ENCODE measurements around the gene TMC8. TPM values are rescaled to one million over a fixed set of nuclear protein-coding genes. Genes with fewer than 3 reads are reported as not detected.

Gene TMC8
- total RNA-seq, 1 experiment from 2014 or later, result 0.17 TPM

GRCh38 chr17:78120971-78121800 is 9.4 kb upstream of the TMC8 start:
- in situ Hi-C loops (cut with HindIII; ENCODE audit: low pct_unique_long_range_greater_than_20kb, low sequenced_read_pairs), result no loop called here
- no peak for DNase-seq (ENCODE audit: low read depth)

DNA sequence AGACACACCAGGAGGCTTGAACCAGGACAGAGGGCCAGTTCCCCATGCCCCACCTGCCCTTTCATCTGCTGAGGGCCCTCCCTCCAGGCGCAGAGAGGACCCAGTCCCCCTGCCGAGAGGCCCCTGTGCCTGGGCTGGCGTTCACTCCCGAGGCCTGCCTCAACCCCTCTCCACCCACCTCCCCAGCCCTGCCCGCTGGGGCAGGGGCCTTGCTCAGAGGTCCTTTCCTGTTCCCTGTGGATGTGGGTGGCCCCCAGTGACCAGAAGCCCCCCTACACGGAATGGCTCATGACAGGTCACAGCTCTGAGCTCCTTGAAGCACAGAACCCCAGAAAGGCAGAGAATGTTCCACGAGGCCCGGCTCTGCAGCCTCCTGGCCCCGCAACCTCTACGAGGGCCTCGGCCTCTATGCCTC is 8.8 kb upstream of the TMC8 start:
- DNase-seq (ENCODE audit: low read depth), result no peak
- in situ Hi-C loops (cut with HindIII; ENCODE audit: low pct_unique_long_range_greater_than_20kb, low sequenced_read_pairs), result no loop called here

- in situ Hi-C loops (cut with HindIII; ENCODE audit: low pct_unique_long_range_greater_than_20kb, low sequenced_read_pairs), result no loop called here
- DNase-seq (ENCODE audit: low read depth), result no peak
Observed at GRCh38 chr17:78122216-78122930, 8.2 kb upstream of the TMC8 start.

- no peak for DNase-seq (ENCODE audit: low read depth)
Observed at GRCh38 chr17:78122931-78123249, 7.7 kb upstream of the TMC8 start.

DNA sequence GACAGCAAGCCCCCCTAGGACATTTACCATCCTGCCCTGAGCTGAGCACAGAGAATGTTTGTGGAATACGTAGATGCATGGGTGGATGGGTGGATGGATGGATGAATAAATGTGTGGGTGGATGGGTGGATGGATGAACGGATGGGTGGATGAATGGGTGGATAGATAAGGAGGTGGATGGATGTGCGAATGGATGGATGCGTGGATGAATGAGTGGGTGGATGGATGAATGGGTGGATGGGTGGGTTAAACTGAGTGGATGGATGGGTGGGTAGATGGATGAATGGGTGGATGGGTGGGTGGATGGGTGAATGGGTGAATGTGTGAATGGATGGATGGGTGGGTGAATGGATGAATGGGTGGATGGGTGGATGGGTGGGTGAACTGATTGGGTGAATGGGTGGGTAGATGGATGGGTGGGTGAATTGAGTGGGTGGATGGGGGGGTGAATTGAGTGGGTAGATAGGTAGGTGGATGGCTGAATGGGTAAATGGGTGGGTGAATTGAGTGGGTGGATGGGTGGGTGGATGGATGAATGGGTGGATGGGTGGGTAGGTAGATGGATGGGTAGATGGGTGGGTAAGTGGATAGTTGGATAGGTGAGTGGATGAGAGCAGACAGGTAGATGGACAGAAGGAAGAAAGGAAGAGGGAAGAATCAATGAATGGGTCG is 7.2 kb upstream of the TMC8 start:
- in situ Hi-C loops (cut with HindIII; ENCODE audit: low pct_unique_long_range_greater_than_20kb, low sequenced_read_pairs), result no loop called here
- DNase-seq (ENCODE audit: low read depth), result no peak

More at GRCh38 chr17:78122931-78123249, 7.7 kb upstream of the TMC8 start:
- in situ Hi-C loops (cut with HindIII; ENCODE audit: low pct_unique_long_range_greater_than_20kb, low sequenced_read_pairs), result no loop called here

DNA sequence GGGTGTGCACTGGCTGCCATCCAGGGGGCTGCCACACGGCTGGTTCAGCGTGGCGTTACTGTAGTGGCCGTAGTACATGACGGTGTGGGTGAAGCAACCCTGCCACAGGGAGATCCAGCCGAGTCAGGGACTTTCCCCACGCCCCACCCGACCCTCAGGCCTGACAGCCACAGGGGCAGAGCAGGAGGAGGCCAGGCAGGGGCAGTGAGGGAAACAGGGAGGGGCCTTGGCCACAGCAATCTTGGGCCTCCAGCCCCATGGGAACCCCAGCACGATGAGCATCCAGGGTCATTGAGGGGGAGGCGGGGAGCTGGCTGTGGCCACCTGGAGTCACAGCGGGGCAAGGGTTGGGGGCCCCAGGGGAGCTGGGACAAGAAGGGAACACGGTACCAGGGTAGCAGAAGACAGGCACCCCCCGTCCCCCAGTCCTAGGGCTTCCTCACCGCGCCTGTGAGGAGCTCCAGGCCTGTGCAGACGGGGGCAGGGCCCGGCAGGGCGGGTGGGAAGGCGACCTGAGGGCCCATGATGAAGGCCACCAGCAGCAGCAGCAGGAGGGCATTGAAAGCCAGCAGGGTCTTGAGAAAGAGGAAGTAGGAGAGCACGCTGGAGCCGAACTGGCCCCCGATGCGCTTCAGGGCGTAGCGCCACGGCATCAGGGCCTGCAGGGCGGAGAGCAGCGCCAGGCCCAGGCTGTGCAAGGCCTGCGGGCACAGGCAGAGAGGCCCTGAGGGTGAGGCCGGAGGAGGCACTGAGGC is 6.3 kb upstream of the TMC8 start:
- in situ Hi-C loops (cut with HindIII; ENCODE audit: low pct_unique_long_range_greater_than_20kb, low sequenced_read_pairs), result no loop called here
- no peak for DNase-seq (ENCODE audit: low read depth)

GRCh38 chr17:78124836-78125137 is 5.8 kb upstream of the TMC8 start:
- in situ Hi-C loops (cut with HindIII; ENCODE audit: low pct_unique_long_range_greater_than_20kb, low sequenced_read_pairs), result no loop called here
- DNase-seq (ENCODE audit: low read depth), result no peak

GRCh38 chr17:78125138-78125913 is 5.2 kb upstream of the TMC8 start:
- in situ Hi-C loops (cut with HindIII; ENCODE audit: low pct_unique_long_range_greater_than_20kb, low sequenced_read_pairs), result no loop called here
- DNase-seq (ENCODE audit: low read depth), result no peak

DNA sequence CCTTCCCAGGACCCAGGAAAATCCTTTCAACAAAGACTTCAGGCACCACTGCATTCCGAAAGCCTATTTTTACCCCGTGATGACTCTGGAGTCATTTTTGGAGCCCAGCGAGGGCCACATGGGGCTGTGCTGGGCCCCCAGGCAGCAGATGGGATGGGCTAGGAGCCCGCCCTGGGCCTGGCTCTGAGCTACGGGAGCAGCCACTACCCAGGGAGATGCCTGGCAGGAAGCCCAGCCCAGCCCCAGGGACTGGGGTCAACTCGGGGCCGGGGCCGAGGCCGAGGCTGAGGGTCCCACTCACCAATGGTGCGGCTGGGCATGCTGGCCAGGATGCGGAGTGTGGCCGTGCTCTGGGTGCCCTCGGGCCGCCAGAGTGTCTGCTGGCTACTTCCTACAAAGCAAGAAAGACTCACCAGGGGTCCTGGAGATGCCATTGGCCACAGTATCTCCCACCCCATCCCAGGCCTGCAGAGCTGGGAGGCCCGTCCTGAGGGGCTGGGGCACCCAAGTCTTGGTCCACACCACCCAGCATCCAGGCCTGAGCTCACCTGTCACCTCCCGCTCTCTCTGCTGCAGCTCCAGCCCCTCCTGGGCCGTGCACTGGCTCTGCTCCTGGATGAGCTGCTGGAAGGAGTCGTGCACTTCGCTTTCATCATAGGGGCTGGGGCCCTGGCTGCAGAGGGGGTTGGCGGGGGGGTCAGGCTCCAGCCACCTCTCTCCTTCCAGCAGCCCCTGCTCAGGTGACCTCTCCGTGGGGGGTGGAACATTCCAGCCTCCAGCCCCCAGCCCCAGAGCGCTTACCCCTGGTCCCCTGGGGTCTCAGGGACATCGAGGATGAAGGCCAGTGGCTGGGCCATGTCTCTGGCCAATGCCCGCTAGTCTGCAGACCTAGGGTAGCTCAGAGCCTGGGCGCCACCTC is 4.3 kb upstream of the TMC8 start:
- in situ Hi-C loops (cut with HindIII; ENCODE audit: low pct_unique_long_range_greater_than_20kb, low sequenced_read_pairs), result no loop called here
- DNase-seq (ENCODE audit: low read depth), result no peak

- in situ Hi-C loops (cut with HindIII; ENCODE audit: low pct_unique_long_range_greater_than_20kb, low sequenced_read_pairs), result no loop called here
- no peak for DNase-seq (ENCODE audit: low read depth)
Observed at GRCh38 chr17:78126895-78127238, 3.7 kb upstream of the TMC8 start.

- DNase-seq (ENCODE audit: low read depth), result no peak
- in situ Hi-C loops (cut with HindIII; ENCODE audit: low pct_unique_long_range_greater_than_20kb, low sequenced_read_pairs), result no loop called here
Observed at GRCh38 chr17:78127239-78127887, 3.2 kb upstream of the TMC8 start.

GRCh38 chr17:78127888-78128550 is 2.6 kb upstream of the TMC8 start:
- DNase-seq (ENCODE audit: low read depth), result no peak
- in situ Hi-C loops (cut with HindIII; ENCODE audit: low pct_unique_long_range_greater_than_20kb, low sequenced_read_pairs), result no loop called here

DNA sequence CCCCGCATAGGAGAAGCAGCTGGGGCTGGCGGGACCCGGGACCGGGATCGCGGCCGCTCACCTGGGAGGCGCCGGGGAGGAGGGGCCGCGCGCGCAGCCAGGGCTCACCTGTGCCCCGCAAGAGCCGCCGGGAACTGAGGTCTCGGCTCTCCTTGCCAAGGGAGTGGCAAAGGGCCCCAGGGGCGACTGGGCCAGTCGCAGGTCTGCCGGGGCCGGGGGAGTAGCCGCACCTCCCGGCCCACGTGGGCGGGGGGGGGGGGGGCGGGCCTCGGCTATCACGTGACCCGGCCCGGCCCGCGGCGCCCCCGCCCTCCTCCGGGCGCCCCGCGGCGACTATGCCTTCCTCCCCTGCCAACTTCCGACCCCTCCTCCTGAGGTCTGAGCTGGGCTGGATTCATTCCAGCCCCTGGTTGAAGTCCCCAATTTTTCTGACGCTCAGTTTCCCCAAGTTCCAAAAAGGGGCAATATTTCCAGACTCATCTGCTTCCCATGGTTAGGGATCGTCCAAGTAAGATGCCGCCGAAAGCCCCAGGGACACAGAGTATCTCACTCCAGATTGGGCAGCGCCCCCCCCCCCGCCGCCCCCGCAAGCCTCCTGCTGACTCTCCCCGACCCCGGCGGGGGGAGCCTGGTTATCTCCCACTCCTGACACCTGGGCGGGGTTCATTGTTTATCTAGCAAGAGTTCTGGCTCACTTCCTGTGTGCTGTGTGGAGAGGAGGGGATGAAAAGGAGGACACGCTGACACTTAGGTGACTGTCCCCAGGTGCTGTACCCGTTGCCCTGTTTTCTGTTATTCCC is 1.8 kb upstream of the TMC8 start, which contains the start of gene TMC6:
TSS of gene TMC6 (minus strand) at position 205 of the 800 bp plus-strand sequence. CDS start 1,923 bp downstream, outside the sequence.
- in situ Hi-C loops (cut with HindIII; ENCODE audit: low pct_unique_long_range_greater_than_20kb, low sequenced_read_pairs), result no loop called here
- DNase-seq (ENCODE audit: low read depth), result peak; percentile 58

GRCh38 chr17:78129351-78130089 is 1.1 kb upstream of the TMC8 start:
- in situ Hi-C loops (cut with HindIII; ENCODE audit: low pct_unique_long_range_greater_than_20kb, low sequenced_read_pairs), result no loop called here
- DNase-seq (ENCODE audit: low read depth), result no peak

DNA sequence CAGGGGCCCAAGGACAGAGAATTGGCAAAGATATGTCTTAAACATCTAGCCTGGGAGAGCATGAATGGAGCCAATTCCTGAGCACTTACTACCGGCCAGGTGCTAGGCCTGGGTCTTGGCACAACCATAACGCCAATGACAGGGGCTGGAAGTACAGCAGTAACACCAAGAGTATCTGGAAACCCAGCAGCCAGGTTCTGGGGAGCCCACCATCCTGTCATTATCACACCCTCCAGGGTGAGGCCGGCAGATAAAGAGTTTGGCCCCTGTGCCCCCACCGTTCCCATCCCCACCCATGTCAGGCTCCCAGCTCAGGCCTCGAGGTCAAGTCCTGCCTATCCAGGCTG is 508 bp upstream of the TMC8 start:
- no peak for DNase-seq (ENCODE audit: low read depth)
- in situ Hi-C loops (cut with HindIII; ENCODE audit: low pct_unique_long_range_greater_than_20kb, low sequenced_read_pairs), result no loop called here
